GM12874 (cell line): ENCODE results near the gene EPHA3.

Source experiments
- TF ChIP-seq, protein P1 (sequence below): IDR thresholded peaks from 2 replicates; pipeline ENCODE4 v1.5.1; 2011; ENCODE audit warnings: low read depth, mild to moderate bottlenecking, control low read depth, low read length, moderate library complexity; ENCODE audit not compliant: insufficient read depth

The EPHA3 gene

DNA sequence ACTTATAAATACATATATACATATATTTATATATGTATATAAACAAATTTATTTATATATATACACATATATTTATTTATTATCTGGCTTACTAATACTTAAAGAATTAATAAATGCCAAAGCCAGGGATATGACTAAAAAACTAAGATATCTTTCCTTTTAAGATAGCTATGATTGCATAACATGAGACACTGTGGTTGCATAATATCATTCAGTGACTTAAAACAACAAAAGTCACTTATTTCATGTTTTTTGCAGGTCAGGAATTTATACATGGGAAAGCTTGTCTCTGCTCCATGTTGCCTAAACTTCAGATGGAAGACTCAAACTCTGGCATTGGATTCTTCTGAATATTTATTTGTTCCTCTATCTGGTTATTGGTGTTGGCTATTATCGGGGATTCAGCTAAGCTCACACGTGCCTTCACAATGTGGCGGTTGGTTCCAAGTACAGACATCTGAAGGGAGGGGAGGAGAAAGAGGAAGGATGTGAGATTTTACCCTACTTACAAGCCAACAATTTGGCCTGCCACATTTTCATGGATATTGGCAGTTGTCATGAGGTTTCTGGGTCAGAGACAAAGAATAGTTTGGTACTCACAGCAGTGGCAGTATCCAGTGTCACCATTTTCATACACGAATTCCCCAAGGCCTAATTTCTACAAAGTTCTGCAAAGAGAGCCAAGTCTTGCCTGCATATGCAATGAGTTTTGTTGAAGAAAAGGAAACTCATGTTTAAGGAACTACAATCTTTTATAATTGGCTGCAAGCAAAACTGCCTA, 381.6 kb downstream of the EPHA3 start:
- TF ChIP-seq, protein P1, sequence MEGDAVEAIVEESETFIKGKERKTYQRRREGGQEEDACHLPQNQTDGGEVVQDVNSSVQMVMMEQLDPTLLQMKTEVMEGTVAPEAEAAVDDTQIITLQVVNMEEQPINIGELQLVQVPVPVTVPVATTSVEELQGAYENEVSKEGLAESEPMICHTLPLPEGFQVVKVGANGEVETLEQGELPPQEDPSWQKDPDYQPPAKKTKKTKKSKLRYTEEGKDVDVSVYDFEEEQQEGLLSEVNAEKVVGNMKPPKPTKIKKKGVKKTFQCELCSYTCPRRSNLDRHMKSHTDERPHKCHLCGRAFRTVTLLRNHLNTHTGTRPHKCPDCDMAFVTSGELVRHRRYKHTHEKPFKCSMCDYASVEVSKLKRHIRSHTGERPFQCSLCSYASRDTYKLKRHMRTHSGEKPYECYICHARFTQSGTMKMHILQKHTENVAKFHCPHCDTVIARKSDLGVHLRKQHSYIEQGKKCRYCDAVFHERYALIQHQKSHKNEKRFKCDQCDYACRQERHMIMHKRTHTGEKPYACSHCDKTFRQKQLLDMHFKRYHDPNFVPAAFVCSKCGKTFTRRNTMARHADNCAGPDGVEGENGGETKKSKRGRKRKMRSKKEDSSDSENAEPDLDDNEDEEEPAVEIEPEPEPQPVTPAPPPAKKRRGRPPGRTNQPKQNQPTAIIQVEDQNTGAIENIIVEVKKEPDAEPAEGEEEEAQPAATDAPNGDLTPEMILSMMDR: no peak

DNA sequence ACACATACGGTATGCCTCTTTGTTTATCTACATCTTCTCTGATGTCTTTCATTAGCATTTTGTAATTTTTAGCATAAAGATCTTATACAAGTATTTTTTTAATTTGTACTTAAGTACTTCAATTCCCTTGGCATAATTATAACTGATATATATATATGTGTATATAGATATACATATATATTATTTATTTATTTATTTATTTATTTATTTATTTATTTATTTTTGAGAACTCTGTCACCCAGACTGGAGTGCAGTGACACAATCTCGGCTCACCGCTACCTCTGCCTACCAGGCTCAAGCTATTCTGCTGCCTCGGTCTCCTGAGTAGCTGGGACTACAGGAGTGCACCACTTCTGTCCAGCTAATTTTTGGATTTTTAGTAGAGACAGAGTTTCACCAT, 382.7 kb downstream of the EPHA3 start:
- TF ChIP-seq, protein P1: no peak

DNA sequence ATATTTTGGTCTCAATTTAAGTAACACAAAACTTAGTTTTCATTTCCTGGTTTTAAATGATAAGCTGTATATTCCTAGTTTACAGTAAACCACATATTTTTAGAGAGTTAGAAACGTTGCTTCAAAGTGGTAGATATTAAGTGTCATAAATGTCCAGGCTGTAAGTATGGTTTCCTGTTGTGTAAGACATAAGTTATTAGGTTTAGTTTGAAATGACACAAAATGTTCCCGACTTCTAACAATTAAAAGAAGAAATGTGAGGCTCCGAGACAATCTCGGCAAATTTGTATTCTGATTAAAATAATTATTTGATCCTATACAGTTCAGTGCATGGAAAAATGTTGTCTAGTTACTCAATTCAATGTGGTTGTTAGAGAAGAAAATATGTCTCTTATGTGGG, 387.3 kb downstream of the EPHA3 start:
- TF ChIP-seq, protein P1: no peak

DNA sequence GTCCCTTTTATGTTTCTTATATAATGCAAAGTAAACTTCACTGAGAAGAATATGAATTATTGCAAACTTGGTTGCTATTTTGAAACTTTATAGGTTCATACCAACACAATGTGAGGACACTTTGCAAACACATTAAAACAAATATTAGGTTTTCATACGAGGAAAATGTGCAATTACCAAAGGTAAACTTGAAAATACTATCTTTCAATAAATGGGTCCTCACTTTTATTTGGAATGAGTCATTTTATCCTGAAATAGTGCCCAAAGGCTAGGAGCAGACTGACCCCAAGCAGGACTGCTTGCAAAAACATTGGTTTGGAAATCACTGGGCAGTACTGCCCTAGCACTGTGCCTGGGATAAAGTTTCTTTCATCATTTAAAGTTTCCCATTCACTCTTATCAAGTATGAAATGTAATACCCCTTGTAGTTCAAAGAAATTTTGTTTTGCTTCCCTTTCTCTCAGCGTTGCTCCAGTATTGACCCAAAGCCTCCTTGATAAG, 396.5 kb downstream of the EPHA3 start:
- TF ChIP-seq, protein P1: no peak

DNA sequence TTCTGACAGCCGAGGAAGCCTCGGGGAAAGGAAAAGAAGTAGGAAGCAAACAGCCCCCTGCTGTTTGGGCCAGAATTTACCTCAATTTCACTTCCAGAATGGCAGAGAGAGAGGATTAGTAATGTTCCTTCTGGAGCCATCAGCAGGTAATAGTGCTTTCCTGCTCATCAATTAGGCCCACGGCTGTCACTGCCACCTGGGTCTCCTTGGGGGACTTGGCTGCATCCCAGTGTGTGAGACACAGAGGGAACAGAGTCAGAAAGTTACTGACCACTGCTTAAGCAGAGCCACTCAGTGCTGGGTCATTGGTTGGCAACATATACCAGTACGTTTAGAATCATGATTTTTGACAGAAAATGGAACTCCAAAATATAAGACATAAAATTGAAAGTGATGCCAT, 397.0 kb downstream of the EPHA3 start:
- TF ChIP-seq, protein P1: no peak

DNA sequence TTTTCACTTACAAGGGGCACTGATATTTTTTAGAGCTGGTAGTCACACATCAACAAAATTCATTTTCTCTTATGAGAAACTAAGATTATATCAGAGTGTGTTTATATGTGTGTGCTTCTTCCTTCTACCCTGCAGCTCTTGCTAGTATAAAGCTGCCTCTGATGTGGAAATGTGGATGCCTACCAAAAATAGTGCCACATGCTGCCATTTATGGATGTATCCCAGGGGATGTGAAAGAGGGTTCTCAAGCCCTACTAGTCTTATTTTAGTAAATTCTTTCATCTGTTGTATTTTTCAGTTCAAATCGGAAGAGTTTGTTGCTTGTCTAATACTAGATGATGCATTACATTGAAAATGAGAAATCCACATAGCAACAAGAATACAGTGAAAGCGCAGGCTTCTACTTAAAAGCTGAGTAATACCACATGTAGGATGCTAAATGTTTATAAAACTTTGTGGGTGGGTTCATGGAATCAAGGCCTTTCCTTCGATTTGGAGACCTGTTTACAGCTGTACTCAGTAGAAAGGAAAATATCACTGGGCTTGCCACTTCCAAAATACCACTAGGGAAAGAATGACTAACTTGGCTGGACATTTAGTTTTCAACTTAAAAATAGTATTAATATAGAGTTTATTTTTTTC, 399.2 kb downstream of the EPHA3 start:
- TF ChIP-seq, protein P1: no peak

DNA sequence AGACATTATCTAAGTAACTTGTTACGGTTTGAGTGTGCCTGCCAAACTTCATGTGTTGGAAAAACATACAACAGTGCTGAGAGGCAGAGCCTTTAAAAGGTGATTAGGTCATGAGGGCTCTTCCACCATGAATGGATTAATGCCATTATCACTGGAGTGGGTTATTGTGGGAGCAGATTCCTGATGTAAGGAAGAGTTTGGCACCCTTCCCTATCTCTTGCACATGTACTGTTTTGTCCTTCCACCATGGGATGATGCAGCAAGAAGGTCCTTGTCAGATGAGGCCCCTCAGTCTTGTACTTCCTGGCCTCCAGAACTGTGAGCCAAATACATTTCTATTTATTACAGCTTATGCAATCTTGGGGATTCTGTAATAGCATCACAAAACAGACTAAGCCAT, 413.9 kb downstream of the EPHA3 start:
- TF ChIP-seq, protein P1: no peak
